Gastrocnemius medialis (tissue), 4 donors: ENCODE measurements around the gene CCDC107.

Experiments
- POLR2A ChIP-seq, 2 donors: fragments of 450-650 bp; IDR thresholded peaks; one replicate each; pipeline ENCODE4 v1.6.1; 2017; ENCODE audit warnings: antibody characterized with exemption in 2 of 2, mild to moderate bottlenecking in 2 of 2, moderate library complexity in 2 of 2
- TF ChIP-seq, protein P1 (sequence below), 5 experiments: fragments of 450-650 bp in 3 of 5; fragments of 200-600 bp in 2 of 5; sonication (generic) in 2 of 5; IDR thresholded peaks in 4 of 5; conservative IDR thresholded peaks in 1 of 5; 1 replicate in 4 of 5; 2 replicates in 1 of 5; pipeline ENCODE4 v1.5.1; 2016 to 2019; ENCODE audit warnings: antibody characterized with exemption in 5 of 5, mild to moderate bottlenecking in 3 of 5, moderate library complexity in 3 of 5

GRCh38 chr9:35681341-35682002, 23.4 kb downstream of the CCDC107 start:
- TF ChIP-seq, protein P1, sequence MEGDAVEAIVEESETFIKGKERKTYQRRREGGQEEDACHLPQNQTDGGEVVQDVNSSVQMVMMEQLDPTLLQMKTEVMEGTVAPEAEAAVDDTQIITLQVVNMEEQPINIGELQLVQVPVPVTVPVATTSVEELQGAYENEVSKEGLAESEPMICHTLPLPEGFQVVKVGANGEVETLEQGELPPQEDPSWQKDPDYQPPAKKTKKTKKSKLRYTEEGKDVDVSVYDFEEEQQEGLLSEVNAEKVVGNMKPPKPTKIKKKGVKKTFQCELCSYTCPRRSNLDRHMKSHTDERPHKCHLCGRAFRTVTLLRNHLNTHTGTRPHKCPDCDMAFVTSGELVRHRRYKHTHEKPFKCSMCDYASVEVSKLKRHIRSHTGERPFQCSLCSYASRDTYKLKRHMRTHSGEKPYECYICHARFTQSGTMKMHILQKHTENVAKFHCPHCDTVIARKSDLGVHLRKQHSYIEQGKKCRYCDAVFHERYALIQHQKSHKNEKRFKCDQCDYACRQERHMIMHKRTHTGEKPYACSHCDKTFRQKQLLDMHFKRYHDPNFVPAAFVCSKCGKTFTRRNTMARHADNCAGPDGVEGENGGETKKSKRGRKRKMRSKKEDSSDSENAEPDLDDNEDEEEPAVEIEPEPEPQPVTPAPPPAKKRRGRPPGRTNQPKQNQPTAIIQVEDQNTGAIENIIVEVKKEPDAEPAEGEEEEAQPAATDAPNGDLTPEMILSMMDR (IDR thresholded peaks at IDR 0.05 in 4 of 5, conservative IDR thresholded peaks at IDR 0.05 in 1 of 5), result no peak
- TF ChIP-seq POLR2A (IDR thresholded peaks at IDR 0.05), result no peak
